A673 (cell line): ENCODE measurements around the gene SPEF2.

ENCODE experiments used
- CTCF ChIP-seq: fragments of 300-800, 200-600 bp; sonication (generic); conservative IDR thresholded peaks from 2 replicates; pipeline ENCODE4 v1.5.1; 2017; ENCODE audit warnings: low read depth, mild to moderate bottlenecking, antibody characterized with exemption, low read length, moderate library complexity, mixed read lengths
- EZH2 ChIP-seq: fragments of 200-600 bp; sonication (generic); IDR thresholded peaks from 2 replicates; pipeline ENCODE4 v1.6.1; 2017; ENCODE audit warnings: borderline replicate concordance, low read depth, mild to moderate bottlenecking, mixed read lengths, antibody characterized with exemption, low read length; ENCODE audit not compliant: poor library complexity, severe bottlenecking

- TF ChIP-seq CTCF (no peak), EZH2 (no peak)
Measured at GRCh38 chr5:35828082-35828598, 210.5 kb downstream of the SPEF2 start.
